ENCODE data around the gene CRBN. TPM values are rescaled to one million over a fixed set of nuclear protein-coding genes. Genes with fewer than 3 reads are reported as not detected.

Gene CRBN
- total RNA-seq, 1 experiment from 2014 or later: 34.9 TPM

DNA sequence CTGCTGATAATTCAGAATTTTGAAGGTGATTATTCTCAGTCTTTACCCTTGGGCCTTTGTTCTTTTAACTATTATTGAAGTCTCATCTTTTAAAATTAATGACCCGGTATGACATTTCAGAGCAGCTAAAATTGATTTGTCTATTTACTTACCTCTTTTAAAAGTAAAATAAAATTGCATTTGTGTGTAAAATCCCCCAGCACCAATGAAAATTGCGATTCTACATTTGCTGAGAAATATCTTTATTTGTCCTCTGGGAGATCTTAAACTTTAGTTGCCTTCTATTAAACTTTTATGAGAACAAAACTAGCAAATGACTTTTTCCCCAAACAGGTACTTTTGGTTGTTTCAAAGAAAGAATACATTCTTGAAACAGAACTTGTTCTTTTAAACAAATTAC lies 61.8 kb downstream of the CRBN start:
- Histone ChIP-seq H3K4me1 (replicated peaks; ENCODE audit: insufficient read depth) (no peaks in the 10 kb centered on the region), H3K9me2 (ENCODE audit: insufficient read depth) (no peaks in the 10 kb centered on the region), H4K20me1 (ENCODE audit: insufficient read depth) (no peaks in the 10 kb centered on the region), H3K27ac (no peak overlapping the region), H3K4me3 (no peak overlapping the region), H3K27me3 (ENCODE audit: insufficient read depth, low read depth) (peaks cover 3% of the 10 kb centered on the region; the same call in 1 of the 2 replicates), H3K9me3 (ENCODE audit: insufficient read depth, low read depth) (no peaks in the 10 kb centered on the region), H3K4me2 (no peak overlapping the region), H3F3A (ENCODE audit: insufficient read depth, low read depth) (no peaks in the 10 kb centered on the region), H3K36me3 (ENCODE audit: low read depth) (no peaks in the 10 kb centered on the region), H3K79me2 (ENCODE audit: low read depth) (no peaks in the 10 kb centered on the region), H2AFZ (no peak overlapping the region)
- POLR2A ChIA-PET (ENCODE audit: unreplicated experiment): no interaction called here
- intact Hi-C loops (cut with micrococcal nuclease; ENCODE audit: unreplicated experiment): no loop called here
- BruUV-seq (replicated peaks): no TSS peak
- DNase-seq: no peak
- CTCF ChIA-PET: no interaction called here
- TF ChIP-seq EZH2 (IDR thresholded peaks at IDR 0.05; ENCODE audit: low read depth): no peak
- TF ChIP-seq, protein P1, sequence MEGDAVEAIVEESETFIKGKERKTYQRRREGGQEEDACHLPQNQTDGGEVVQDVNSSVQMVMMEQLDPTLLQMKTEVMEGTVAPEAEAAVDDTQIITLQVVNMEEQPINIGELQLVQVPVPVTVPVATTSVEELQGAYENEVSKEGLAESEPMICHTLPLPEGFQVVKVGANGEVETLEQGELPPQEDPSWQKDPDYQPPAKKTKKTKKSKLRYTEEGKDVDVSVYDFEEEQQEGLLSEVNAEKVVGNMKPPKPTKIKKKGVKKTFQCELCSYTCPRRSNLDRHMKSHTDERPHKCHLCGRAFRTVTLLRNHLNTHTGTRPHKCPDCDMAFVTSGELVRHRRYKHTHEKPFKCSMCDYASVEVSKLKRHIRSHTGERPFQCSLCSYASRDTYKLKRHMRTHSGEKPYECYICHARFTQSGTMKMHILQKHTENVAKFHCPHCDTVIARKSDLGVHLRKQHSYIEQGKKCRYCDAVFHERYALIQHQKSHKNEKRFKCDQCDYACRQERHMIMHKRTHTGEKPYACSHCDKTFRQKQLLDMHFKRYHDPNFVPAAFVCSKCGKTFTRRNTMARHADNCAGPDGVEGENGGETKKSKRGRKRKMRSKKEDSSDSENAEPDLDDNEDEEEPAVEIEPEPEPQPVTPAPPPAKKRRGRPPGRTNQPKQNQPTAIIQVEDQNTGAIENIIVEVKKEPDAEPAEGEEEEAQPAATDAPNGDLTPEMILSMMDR (conservative IDR thresholded peaks at IDR 0.05): no peak

GRCh38 chr3:3113042-3113709 lies 66.3 kb downstream of the CRBN start:
- Histone ChIP-seq H3K4me2 (no peak overlapping the region), H3K4me3 (no peak overlapping the region), H3K9me2 (ENCODE audit: insufficient read depth) (no peaks in the 10 kb centered on the region), H3K27me3 (ENCODE audit: insufficient read depth, low read depth) (no peaks in the 10 kb centered on the region), H3K36me3 (ENCODE audit: low read depth) (no peaks in the 10 kb centered on the region), H3K9me3 (ENCODE audit: insufficient read depth, low read depth) (no peaks in the 10 kb centered on the region), H4K20me1 (ENCODE audit: insufficient read depth) (no peaks in the 10 kb centered on the region), H3K79me2 (ENCODE audit: low read depth) (no peaks in the 10 kb centered on the region), H3F3A (ENCODE audit: insufficient read depth, low read depth) (no peaks in the 10 kb centered on the region), H3K27ac (no peak overlapping the region), H2AFZ (no peak overlapping the region), H3K4me1 (replicated peaks; ENCODE audit: insufficient read depth) (no peaks in the 10 kb centered on the region)
- no TSS peak for BruUV-seq (replicated peaks)
- no peak for DNase-seq
- TF ChIP-seq, protein P1 (conservative IDR thresholded peaks at IDR 0.05): no peak
- TF ChIP-seq EZH2 (IDR thresholded peaks at IDR 0.05; ENCODE audit: low read depth): no peak
- intact Hi-C loops (cut with micrococcal nuclease; ENCODE audit: unreplicated experiment): no loop called here
- POLR2A ChIA-PET (ENCODE audit: unreplicated experiment): no interaction called here
- CTCF ChIA-PET: no interaction called here

- no TSS peak for BruUV-seq (replicated peaks)
- intact Hi-C loops (cut with micrococcal nuclease; ENCODE audit: unreplicated experiment): no loop called here
- Histone ChIP-seq H3K4me3 (no peak overlapping the region), H3K27me3 (ENCODE audit: insufficient read depth, low read depth) (no peaks in the 10 kb centered on the region), H3F3A (ENCODE audit: insufficient read depth, low read depth) (no peaks in the 10 kb centered on the region), H3K9me3 (ENCODE audit: insufficient read depth, low read depth) (no peaks in the 10 kb centered on the region), H3K36me3 (ENCODE audit: low read depth) (no peaks in the 10 kb centered on the region), H4K20me1 (ENCODE audit: insufficient read depth) (no peaks in the 10 kb centered on the region), H3K4me1 (replicated peaks; ENCODE audit: insufficient read depth) (no peaks in the 10 kb centered on the region), H3K9me2 (ENCODE audit: insufficient read depth) (no peaks in the 10 kb centered on the region), H3K4me2 (no peak overlapping the region), H3K79me2 (ENCODE audit: low read depth) (no peaks in the 10 kb centered on the region), H2AFZ (no peak overlapping the region), H3K27ac (no peak overlapping the region)
- ChIA-PET POLR2A (ENCODE audit: unreplicated experiment) (no interaction called here), CTCF (no interaction called here)
- peak; percentile 16 to 55 for DNase-seq
- no peak for TF ChIP-seq EZH2 (IDR thresholded peaks at IDR 0.05; ENCODE audit: low read depth)
- TF ChIP-seq, protein P1 (conservative IDR thresholded peaks at IDR 0.05): no peak
Measured at GRCh38 chr3:3110749-3111361, 68.6 kb downstream of the CRBN start.
